ENCODE results near the gene TIMP4.

DNA sequence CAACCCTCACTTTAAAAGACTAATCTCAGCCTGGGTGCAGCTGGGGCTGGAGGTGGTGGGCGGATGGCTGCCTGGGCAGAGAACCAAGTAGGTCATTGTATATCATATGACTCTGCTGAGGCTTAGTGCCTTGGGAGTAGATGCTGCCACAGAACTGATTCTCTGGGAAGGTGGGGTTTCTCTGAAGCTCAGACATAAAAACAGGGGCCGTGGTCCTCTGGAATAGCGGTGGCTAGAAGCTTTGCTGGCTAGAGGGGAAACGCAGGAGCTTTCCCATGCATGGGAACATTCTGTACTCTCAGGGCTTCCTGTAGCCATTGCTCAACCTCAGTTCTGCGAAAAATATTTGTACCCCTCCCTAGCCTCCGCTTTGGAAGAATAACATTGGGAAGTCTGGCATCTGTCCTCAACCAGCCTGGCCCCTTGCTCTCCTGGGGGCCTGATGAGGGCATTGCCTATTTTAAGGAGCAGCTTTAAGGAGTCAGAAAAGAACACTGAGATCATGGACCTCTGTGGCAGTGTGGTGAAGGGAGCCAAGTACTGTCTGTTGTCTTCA is 14.7 kb downstream of the TIMP4 start:
- no peak for TF ChIP-seq TAF1 (IDR thresholded peaks at IDR 0.05; ENCODE audit: low read depth, low read length)
- no peak for TF ChIP-seq POLR2A (IDR thresholded peaks at IDR 0.05; ENCODE audit: low read depth, low read length)
- no peak for TF ChIP-seq PAX5 (IDR thresholded peaks at IDR 0.05; ENCODE audit: insufficient read depth, low read length, severe bottlenecking)
- no peak for TF ChIP-seq POLR2AphosphoS5 (IDR thresholded peaks at IDR 0.05; ENCODE audit: low read depth, low read length)

Measured in GM12891 (cell line).